Esophagus muscularis mucosa (tissue), 4 donors: ENCODE results near the gene ASTN2. TPM values are rescaled to one million over a fixed set of nuclear protein-coding genes. Genes with fewer than 3 reads are reported as not detected.

Experiments used
- DNase-seq: peaks from one replicate; pipeline ENCODE4 v3.0.0-alpha.2; 2017; ENCODE audit errors: extremely low spot score
- H3K27ac ChIP-seq, 4 donors: fragments of 200-600 bp; sonication (generic); replicated peaks in 1 of 4; 1 replicate in 3 of 4; 2 replicates in 1 of 4; pipeline ENCODE4 v1.5.1; 2016 to 2019; ENCODE audit warnings: mild to moderate bottlenecking in 1 of 4
- H3K27me3 ChIP-seq, 4 donors: fragments of 200-600 bp; sonication (generic); one replicate each; pipeline versions ENCODE4 v1.5.1 to v1.6.0; 2016 to 2019
- H3K36me3 ChIP-seq, 4 donors: fragments of 200-600 bp; sonication (generic); one replicate each; pipeline ENCODE4 v1.5.1; 2016 to 2019
- H3K4me1 ChIP-seq, 4 donors: fragments of 200-600 bp; sonication (generic); one replicate each; pipeline ENCODE4 v1.5.1; 2016 to 2019
- H3K4me3 ChIP-seq, 4 donors: fragments of 200-600 bp; sonication (generic); 1 replicate in 2 of 4; 2 replicates in 2 of 4; pipeline ENCODE4 v1.5.1; 2016 to 2019; ENCODE audit warnings: mild to moderate bottlenecking in 4 of 4, moderate library complexity in 1 of 4
- H3K9me3 ChIP-seq, 4 donors: fragments of 200-600 bp; sonication (generic); 1 replicate in 3 of 4; 2 replicates in 1 of 4; pipeline ENCODE4 v1.5.1; 2016 to 2019
- CTCF ChIP-seq, 3 experiments: fragments of 200-600 bp in 2 of 3; fragments of 450-650 bp in 1 of 3; sonication (generic) in 2 of 3; IDR thresholded peaks; one replicate each; pipeline ENCODE4 v1.5.1; 2017 to 2019; ENCODE audit warnings: antibody characterized with exemption in 3 of 3, mild to moderate bottlenecking in 2 of 3, moderate library complexity in 1 of 3
- EP300 ChIP-seq: sonication (generic); formaldehyde crosslinking; IDR thresholded peaks from one replicate; pipeline ENCODE4 v1.6.1; 2017; ENCODE audit warnings: antibody characterized with exemption
- POLR2A ChIP-seq: fragments of 450-650 bp; IDR thresholded peaks from one replicate; pipeline ENCODE4 v1.6.1; 2017; ENCODE audit warnings: antibody characterized with exemption, moderate library complexity, mild to moderate bottlenecking, low read depth
- POLR2AphosphoS5 ChIP-seq, 2 donors: sonication (generic); formaldehyde crosslinking; IDR thresholded peaks; one replicate each; pipeline ENCODE4 v1.6.1; 2017; ENCODE audit warnings: antibody characterized with exemption in 2 of 2
- WGBS: methylation state at CpG from one replicate; pipeline ENCODE4 v1.1.5; 2018; 5-methylcytosine and 5-hydroxymethylcytosine counted together
- intact Hi-C: fragments of 100-400 bp; cut with DNase I; formaldehyde crosslinking; loops from one replicate; pipeline ENCODE4 v1.15.1; 2023
- total RNA-seq, 4 donors: library from RNA; depleted of rRNA; stranded (reverse); fragments of >200 nt; gene quantifications; one replicate each; pipeline versions ENCODE4 v1.1.0 to v1.2.1, GENCODE V29; 2016

Gene ASTN2
- total RNA-seq, 4 donors from 2014 or later = 4.2 to 6.9 (median 5.5) TPM

- no peak overlapping the region for H3K27ac ChIP-seq
- DNase-seq = no peak
- TF ChIP-seq EP300 (no peak), POLR2A (no peak), CTCF (IDR thresholded peaks at IDR 0.05) (no peak), POLR2AphosphoS5 (IDR thresholded peaks at IDR 0.05) (no peak)
- intact Hi-C loops = no loop called here
- peaks cover 0 to 29% (median 3%) of the 10 kb centered on the region in 4 donors for H3K27me3 ChIP-seq
- H3K36me3 ChIP-seq = no peaks in the 10 kb centered on the region
- 25% methylated on average over 2 of the region's 2 CpGs for WGBS
- no peaks in the 10 kb centered on the region for H3K9me3 ChIP-seq
- no peak overlapping the region for H3K4me3 ChIP-seq
- H3K4me1 ChIP-seq = peaks cover 0 to 2% (median 0%) of the 10 kb centered on the region in 4 donors
Observed at GRCh38 chr9:117407436-117408022, 7.3 kb downstream of the ASTN2 start.

DNA sequence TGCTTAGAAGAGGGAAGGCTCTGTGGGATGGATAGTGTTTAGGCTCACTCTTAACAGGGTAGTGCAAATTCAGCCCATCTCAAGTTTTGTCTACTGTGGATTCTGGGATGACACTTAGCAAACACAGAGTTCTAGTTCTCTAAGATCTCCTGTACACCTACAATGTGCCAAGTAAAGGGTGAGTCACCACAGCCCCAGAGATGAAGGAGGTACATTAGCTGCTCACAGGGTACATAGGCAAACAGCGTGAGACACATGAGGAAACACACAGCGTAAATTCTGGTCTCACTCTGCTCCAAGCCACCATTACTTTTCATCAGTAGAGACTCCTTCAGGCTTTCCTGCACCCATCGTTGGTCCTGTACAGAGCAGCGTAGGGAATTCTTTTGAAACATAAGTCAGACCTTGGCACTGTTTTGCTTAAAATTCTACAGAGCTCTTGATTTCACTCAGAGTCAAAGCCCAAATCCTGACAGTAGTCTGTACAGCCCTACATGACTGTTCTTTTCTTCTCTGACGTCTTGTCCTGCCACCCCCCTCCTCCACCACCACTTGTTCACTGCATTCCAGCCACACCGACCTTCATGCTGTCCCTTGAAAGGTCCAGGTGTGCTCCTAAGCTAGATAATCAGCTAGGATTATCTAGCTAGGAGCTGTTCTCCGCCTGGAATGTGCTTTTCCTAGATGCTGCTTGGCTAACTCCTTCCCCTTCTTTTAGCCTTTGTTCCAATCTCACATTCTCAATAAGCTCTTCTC is 8.7 kb downstream of the ASTN2 start:
- intact Hi-C loops = no loop called here

GRCh38 chr9:117403848-117404247 is 11.0 kb downstream of the ASTN2 start:
- Histone ChIP-seq H3K4me3 (no peak overlapping the region), H3K36me3 (no peaks in the 10 kb centered on the region), H3K27ac (no peak overlapping the region), H3K27me3 (peaks cover 0 to 41% (median 0%) of the 10 kb centered on the region in 4 donors), H3K4me1 (no peaks in the 10 kb centered on the region), H3K9me3 (no peaks in the 10 kb centered on the region)
- TF ChIP-seq POLR2AphosphoS5 (IDR thresholded peaks at IDR 0.05) (no peak), POLR2A (no peak), CTCF (IDR thresholded peaks at IDR 0.05) (no peak), EP300 (no peak)
- 91% methylated on average over 2 of the region's 2 CpGs for WGBS
- DNase-seq = no peak
- intact Hi-C loops = no loop called here

More for the DNA sequence above, 8.7 kb downstream of the ASTN2 start:
- no peak overlapping the region for H3K27ac ChIP-seq
- 70% methylated on average over 7 of the region's 7 CpGs for WGBS
- H3K4me1 ChIP-seq = no peaks in the 10 kb centered on the region
- no peak for DNase-seq
- no peaks in the 10 kb centered on the region for H3K9me3 ChIP-seq
- TF ChIP-seq CTCF (IDR thresholded peaks at IDR 0.05) (no peak), POLR2A (no peak), POLR2AphosphoS5 (IDR thresholded peaks at IDR 0.05) (no peak), EP300 (no peak)
- H3K36me3 ChIP-seq = no peaks in the 10 kb centered on the region
- no peak overlapping the region for H3K4me3 ChIP-seq
- peaks cover 0 to 26% (median 0%) of the 10 kb centered on the region in 4 donors for H3K27me3 ChIP-seq

DNA sequence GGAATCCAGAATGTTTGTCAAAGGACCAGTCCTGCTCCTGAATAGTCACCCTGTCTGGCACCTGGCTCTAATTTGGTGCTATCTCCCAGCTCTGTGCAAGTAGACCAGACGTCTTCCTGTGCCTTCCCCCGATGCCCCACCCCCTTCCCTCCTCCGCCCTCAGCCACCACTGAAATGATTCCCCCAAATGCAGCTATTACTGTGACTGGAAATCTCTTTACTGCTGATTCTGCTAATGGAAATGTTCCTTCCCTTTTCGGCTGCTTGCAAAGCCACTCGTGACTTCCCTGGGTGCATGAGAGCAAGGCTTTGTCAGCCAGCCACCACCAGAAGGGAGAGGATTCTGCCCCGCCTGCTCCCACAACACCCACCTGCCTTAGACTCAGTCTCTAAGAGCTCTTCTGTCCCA is 11.4 kb downstream of the ASTN2 start:
- H3K27ac ChIP-seq = no peak overlapping the region

More for the DNA sequence above, 11.4 kb downstream of the ASTN2 start:
- no peak overlapping the region for H3K4me3 ChIP-seq
- H3K9me3 ChIP-seq = no peaks in the 10 kb centered on the region
- intact Hi-C loops = no loop called here
- peaks cover 0 to 41% (median 0%) of the 10 kb centered on the region in 4 donors for H3K27me3 ChIP-seq
- H3K36me3 ChIP-seq = no peaks in the 10 kb centered on the region
- no peaks in the 10 kb centered on the region for H3K4me1 ChIP-seq
- WGBS = 46% methylated on average over 6 of the region's 6 CpGs
- no peak for TF ChIP-seq CTCF (IDR thresholded peaks at IDR 0.05)
- TF ChIP-seq POLR2A = no peak
- TF ChIP-seq EP300 = no peak
- TF ChIP-seq POLR2AphosphoS5 (IDR thresholded peaks at IDR 0.05) = no peak
- no peak for DNase-seq
